ENCODE measurements around the gene SLC66A2. TPM values are rescaled to one million over a fixed set of nuclear protein-coding genes. Genes with fewer than 3 reads are reported as not detected.

The SLC66A2 gene
- total and polyA plus RNA-seq, 2 of the 13 experiments (the other 11 are each of a cell fraction or from before 2014, with no cell fraction given), result 33.5 to 41.9 TPM

GRCh38 chr18:79936641-79937040 is 14.8 kb downstream of the SLC66A2 start (continued):
- TF ChIP-seq TFAP4 (IDR thresholded peaks at IDR 0.05; ENCODE audit: borderline replicate concordance, low read depth), result no peak
- TF ChIP-seq ZNF253 (CRISPR knock-in tag; IDR thresholded peaks at IDR 0.05; ENCODE audit: borderline replicate concordance), result no peak
- TF ChIP-seq ZNF281 (CRISPR knock-in tag; IDR thresholded peaks at IDR 0.05; ENCODE audit: borderline replicate concordance), result peak; percentile 84
- TF ChIP-seq MXD4 (CRISPR knock-in tag; IDR thresholded peaks at IDR 0.05), result no peak
- peak; percentile 16; the same call in 1 of the 2 replicates for TF ChIP-seq ARID4A (CRISPR knock-in tag; IDR thresholded peaks at IDR 0.05; ENCODE audit: borderline replicate concordance)
- TF ChIP-seq PHF21A (CRISPR knock-in tag; IDR thresholded peaks at IDR 0.05), result 0 out of 2 replicates have a peak, but pooled peaks have one; percentile 38
- 0 out of 2 replicates have a peak, but pooled peaks have one; percentile 20 for TF ChIP-seq FOSL2 (CRISPR knock-in tag; IDR thresholded peaks at IDR 0.05)
- peak; percentile 52 for TF ChIP-seq CEBPB (IDR thresholded peaks at IDR 0.05; ENCODE audit: borderline replicate concordance, low read depth, low read length)
- TF ChIP-seq HNF4A (CRISPR knock-in tag; IDR thresholded peaks at IDR 0.05), result peak; percentile 54
- TF ChIP-seq HDAC2 (CRISPR knock-in tag; IDR thresholded peaks at IDR 0.05), result 0 out of 2 replicates have a peak, but pooled peaks have one; percentile 37
- TF ChIP-seq NR2C2 (CRISPR knock-in tag; IDR thresholded peaks at IDR 0.05; ENCODE audit: borderline replicate concordance), result peak; percentile 56; the same call in 1 of the 2 replicates
- peak; percentile 49 for TF ChIP-seq SALL1 (CRISPR knock-in tag; IDR thresholded peaks at IDR 0.05)
- TF ChIP-seq FOXO1 (CRISPR knock-in tag; IDR thresholded peaks at IDR 0.05), result 0 out of 2 replicates have a peak, but pooled peaks have one; percentile 43
- TF ChIP-seq PAXIP1 (CRISPR knock-in tag; conservative IDR thresholded peaks at IDR 0.05), result peak; percentile 60
- no peak for TF ChIP-seq ZNF382 (CRISPR knock-in tag; IDR thresholded peaks at IDR 0.05; ENCODE audit: borderline replicate concordance)
- 0 out of 2 replicates have a peak, but pooled peaks have one; percentile 28 for TF ChIP-seq ATF2 (CRISPR knock-in tag; IDR thresholded peaks at IDR 0.05)
